KMS-11 (cell line): ENCODE data around the gene ARHGEF17.

ENCODE experiments used
- H2AFZ ChIP-seq: fragments of 200-600 bp; sonication (generic); 2 replicates; pipeline ENCODE4 v1.6.1; 2016; ENCODE audit warnings: antibody characterized with exemption, mixed run types, low read depth
- H3K27ac ChIP-seq: fragments of 200-600 bp; sonication (generic); 2 replicates; pipeline ENCODE4 v1.6.1; 2016; ENCODE audit warnings: mild to moderate bottlenecking, mixed run types
- H3K27me3 ChIP-seq: fragments of 200-600 bp; sonication (generic); 2 replicates; pipeline ENCODE4 v1.6.1; 2017; ENCODE audit warnings: mild to moderate bottlenecking, low read depth, mixed run types, moderate library complexity; ENCODE audit not compliant: insufficient read depth
- H3K36me3 ChIP-seq: fragments of 200-600 bp; sonication (generic); 2 replicates; pipeline ENCODE4 v1.6.1; 2017; ENCODE audit warnings: mild to moderate bottlenecking, mixed run types; ENCODE audit not compliant: insufficient read depth
- H3K4me1 ChIP-seq: fragments of 200-600 bp; sonication (generic); 2 replicates; pipeline ENCODE4 v1.6.1; 2016; ENCODE audit warnings: mild to moderate bottlenecking, low read depth, mixed run types; ENCODE audit not compliant: poor library complexity, severe bottlenecking
- H3K4me2 ChIP-seq: fragments of 200-600 bp; sonication (generic); 2 replicates; pipeline ENCODE4 v1.7.0; 2016; ENCODE audit warnings: mild to moderate bottlenecking, mixed run types
- H3K4me3 ChIP-seq: fragments of 200-600 bp; sonication (generic); IDR thresholded peaks from 2 replicates; pipeline ENCODE4 v1.6.1; 2017; ENCODE audit warnings: low read depth, low read length, mixed read lengths; ENCODE audit not compliant: insufficient read depth
- H3K79me2 ChIP-seq: fragments of 200-600 bp; sonication (generic); 2 replicates; pipeline ENCODE4 v1.6.1; 2016; ENCODE audit warnings: low read depth, mixed run types; ENCODE audit not compliant: insufficient read depth
- H3K9ac ChIP-seq: fragments of 200-600 bp; sonication (generic); 2 replicates; pipeline ENCODE4 v1.6.1; 2016; ENCODE audit warnings: mild to moderate bottlenecking, mixed run types
- H4K20me1 ChIP-seq: fragments of 200-600 bp; sonication (generic); 2 replicates; pipeline ENCODE4 v1.6.1; 2016; ENCODE audit warnings: mild to moderate bottlenecking, mixed run types; ENCODE audit not compliant: insufficient read depth
- CTCF ChIP-seq: fragments of 200-600 bp; sonication (generic); conservative IDR thresholded peaks from 2 replicates; pipeline ENCODE4 v1.6.1; 2017; ENCODE audit warnings: low read depth, mild to moderate bottlenecking, antibody characterized with exemption, low read length, moderate library complexity, mixed read lengths

Gene ARHGEF17

GRCh38 chr11:73296501-73297230 is 11.4 kb upstream of the ARHGEF17 start:
- TF ChIP-seq CTCF: no peak
- Histone ChIP-seq H3K4me1 (no peaks in the 10 kb centered on the region), H3K36me3 (no peaks in the 10 kb centered on the region), H3K4me2 (no peak overlapping the region), H3K27me3 (no peaks in the 10 kb centered on the region), H4K20me1 (no peaks in the 10 kb centered on the region), H3K27ac (no peak overlapping the region), H3K79me2 (no peaks in the 10 kb centered on the region), H3K4me3 (no peak overlapping the region), H2AFZ (no peak overlapping the region), H3K9ac (no peak overlapping the region)

- no peak overlapping the region for H3K4me2 ChIP-seq
Measured at GRCh38 chr11:73297231-73297590, 10.9 kb upstream of the ARHGEF17 start.

GRCh38 chr11:73297702-73298101 is 10.4 kb upstream of the ARHGEF17 start:
- H3K79me2 ChIP-seq: no peaks in the 10 kb centered on the region
- no peaks in the 10 kb centered on the region for H3K4me1 ChIP-seq
- no peak overlapping the region for H3K4me3 ChIP-seq
- TF ChIP-seq CTCF: no peak
- no peaks in the 10 kb centered on the region for H3K36me3 ChIP-seq
- no peak overlapping the region for H3K4me2 ChIP-seq
- H3K27me3 ChIP-seq: no peaks in the 10 kb centered on the region
- H2AFZ ChIP-seq: no peak overlapping the region
- no peaks in the 10 kb centered on the region for H4K20me1 ChIP-seq
- no peak overlapping the region for H3K27ac ChIP-seq
- H3K9ac ChIP-seq: no peak overlapping the region

More at GRCh38 chr11:73297231-73297590, 10.9 kb upstream of the ARHGEF17 start:
- no peaks in the 10 kb centered on the region for H3K36me3 ChIP-seq
- H3K9ac ChIP-seq: no peak overlapping the region
- no peak overlapping the region for H3K27ac ChIP-seq
- H3K4me3 ChIP-seq: no peak overlapping the region
- no peak overlapping the region for H2AFZ ChIP-seq
- no peak for TF ChIP-seq CTCF
- no peaks in the 10 kb centered on the region for H3K79me2 ChIP-seq
- no peaks in the 10 kb centered on the region for H3K27me3 ChIP-seq
- H3K4me1 ChIP-seq: no peaks in the 10 kb centered on the region
- no peaks in the 10 kb centered on the region for H4K20me1 ChIP-seq

GRCh38 chr11:73298233-73298632 is 9.8 kb upstream of the ARHGEF17 start:
- Histone ChIP-seq H4K20me1 (no peaks in the 10 kb centered on the region), H3K4me3 (no peak overlapping the region), H3K4me2 (no peak overlapping the region), H3K4me1 (no peaks in the 10 kb centered on the region), H3K79me2 (no peaks in the 10 kb centered on the region), H2AFZ (no peak overlapping the region), H3K36me3 (no peaks in the 10 kb centered on the region), H3K27ac (no peak overlapping the region), H3K27me3 (no peaks in the 10 kb centered on the region), H3K9ac (no peak overlapping the region)
- TF ChIP-seq CTCF: no peak
